ENCODE results near the gene PODXL. TPM values are rescaled to one million over a fixed set of nuclear protein-coding genes. Genes with fewer than 3 reads are reported as not detected.

PODXL gene
- total RNA-seq, 1 donor from 2014 or later: 59.0 TPM

DNA sequence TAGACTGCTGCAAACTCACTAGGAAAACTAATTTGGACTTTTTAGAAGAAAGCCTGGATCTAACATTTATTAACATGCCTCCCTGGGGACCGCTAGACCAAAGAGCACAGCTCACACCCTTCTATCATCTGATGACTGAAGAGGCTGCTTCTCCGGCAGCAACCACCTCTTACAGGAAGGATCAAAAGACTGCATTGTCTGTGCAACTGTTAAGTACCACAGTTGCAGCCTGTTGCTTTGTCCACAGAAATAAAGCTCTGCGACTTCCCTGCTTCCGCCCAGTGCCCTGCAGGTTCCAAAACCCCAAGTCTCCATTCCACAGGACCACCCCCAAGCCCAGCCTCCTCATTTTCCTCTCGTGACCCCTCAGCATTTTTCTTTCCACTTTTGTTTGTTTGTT is 14.0 kb upstream of the PODXL start:
- intact Hi-C loops (cut with DNase I): no loop called here
- DNase-seq (ENCODE audit: missing footprints) (no peak), ATAC-seq (no peak)

DNA sequence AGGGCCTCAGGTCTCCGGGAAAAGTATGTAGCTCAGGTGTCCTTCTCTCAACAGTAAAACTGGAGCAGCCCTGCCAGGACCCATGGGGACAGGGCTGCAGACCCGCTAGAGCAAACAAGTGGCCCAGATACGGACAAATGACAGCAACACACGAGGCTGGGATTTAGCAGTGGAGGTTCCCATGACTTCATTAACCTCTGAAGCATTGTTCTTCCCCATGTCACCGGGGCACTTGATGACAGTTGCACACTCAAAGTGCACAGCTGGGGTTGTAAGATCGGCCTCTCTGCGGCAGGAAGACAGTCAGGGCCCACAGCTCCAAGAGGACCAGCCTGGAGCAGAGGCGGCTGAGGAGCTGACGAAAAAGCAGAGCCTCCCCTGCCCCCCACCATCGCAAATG is 12.5 kb upstream of the PODXL start:
- DNase-seq (ENCODE audit: missing footprints) (peak; percentile 7), ATAC-seq (no peak)
- intact Hi-C loops (cut with DNase I): no loop called here

DNA sequence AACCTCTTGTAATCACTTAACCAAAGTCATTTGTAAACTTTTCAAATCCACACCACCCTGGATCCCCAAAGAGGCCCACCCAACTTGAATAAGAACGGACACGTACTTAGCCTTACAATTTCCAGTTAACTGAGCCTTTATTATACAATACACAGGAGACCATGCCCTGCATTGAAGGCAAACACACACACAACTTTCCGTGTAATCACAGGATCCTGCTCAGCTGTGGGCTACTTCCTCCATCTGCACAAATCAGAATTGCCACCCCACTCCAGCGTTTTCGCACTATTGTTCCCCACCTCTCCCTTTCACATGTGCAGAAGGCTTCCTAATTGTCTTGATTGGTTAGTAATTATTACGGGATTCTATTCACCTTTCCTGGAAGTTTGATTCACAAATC is 12.1 kb upstream of the PODXL start:
- intact Hi-C loops (cut with DNase I): no loop called here
- ATAC-seq (no peak), DNase-seq (ENCODE audit: missing footprints) (no peak)

DNA sequence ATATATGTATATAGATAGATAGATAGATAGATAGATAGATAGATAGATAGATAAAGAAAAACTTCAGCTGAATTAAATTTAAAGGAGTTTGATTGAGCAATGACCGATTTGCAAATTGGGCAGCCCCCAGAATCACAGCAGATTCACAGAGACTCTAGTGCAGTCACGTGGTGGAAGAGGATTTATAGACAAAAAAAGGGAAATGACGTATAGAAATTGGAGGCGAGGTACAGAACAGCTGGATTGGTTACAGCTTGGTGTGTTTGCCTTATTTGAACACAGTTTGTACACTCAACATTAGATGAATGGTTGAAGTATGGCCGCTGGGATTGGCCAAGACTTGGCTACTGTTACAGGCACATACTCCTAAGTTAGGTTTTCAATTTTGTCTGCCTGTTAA is 8.2 kb upstream of the PODXL start:
- intact Hi-C loops (cut with DNase I): no loop called here
- no peak for ATAC-seq
- DNase-seq (ENCODE audit: missing footprints): no peak

DNA sequence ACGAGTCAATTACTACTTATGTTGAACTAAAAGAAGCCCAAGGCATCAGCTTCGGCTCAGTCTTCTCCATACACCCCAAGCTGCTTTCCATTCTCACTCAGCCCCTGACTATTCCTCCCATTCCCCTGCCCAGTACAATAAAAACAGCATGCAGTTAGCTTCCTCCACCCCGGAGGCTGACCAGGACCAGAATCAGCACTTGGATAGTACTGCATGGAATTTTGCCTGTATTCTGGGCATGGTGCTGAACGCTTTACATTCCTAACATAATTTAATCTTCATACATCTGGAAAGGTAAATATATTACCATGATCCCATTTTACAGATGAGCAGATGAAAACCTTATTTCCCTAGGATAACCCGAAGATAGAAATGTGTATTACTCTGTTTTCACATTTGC is 7.5 kb upstream of the PODXL start:
- ATAC-seq (no peak), DNase-seq (ENCODE audit: missing footprints) (no peak)
- intact Hi-C loops (cut with DNase I): no loop called here

DNA sequence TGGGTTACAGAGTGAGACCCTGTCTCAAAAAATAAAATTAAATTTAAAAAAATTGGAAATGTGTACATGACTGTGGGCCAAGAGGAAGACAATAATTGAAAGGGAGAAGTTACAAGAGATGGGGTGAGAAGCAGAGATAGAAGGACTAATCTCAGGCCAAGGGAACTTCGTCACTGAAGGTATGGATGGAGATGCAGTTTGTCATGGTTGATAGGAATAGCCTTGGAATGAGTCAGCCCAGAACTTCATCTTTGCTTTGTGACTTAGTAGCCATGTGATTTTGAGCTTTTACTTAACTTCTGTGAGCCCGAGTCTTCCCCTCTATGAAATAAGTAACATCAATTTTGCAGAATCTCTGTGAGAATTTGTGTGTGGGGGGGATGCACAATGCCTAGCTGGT is 6.5 kb upstream of the PODXL start:
- DNase-seq (ENCODE audit: missing footprints): no peak
- intact Hi-C loops (cut with DNase I): no loop called here
- ATAC-seq: no peak

DNA sequence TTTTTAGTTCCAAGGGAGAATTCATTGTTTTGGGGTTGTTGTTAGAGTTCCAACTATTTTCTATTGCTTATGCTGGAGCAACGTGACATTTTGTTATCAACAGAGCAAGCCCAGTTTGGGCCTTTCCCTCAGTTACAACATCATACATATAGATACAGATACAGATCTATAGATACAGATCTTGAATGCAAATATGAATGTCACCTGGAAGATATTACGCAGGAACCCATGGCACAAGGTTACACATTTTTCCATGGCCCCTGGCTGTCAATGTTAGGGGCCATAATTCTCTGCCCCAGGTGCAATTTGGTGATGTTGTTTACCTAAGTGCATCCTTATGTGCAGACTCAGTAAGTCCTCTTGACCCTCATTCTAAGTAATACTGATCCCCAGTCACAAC is 3.6 kb upstream of the PODXL start:
- intact Hi-C loops (cut with DNase I): no loop called here
- ATAC-seq: no peak
- no peak for DNase-seq (ENCODE audit: missing footprints)

DNA sequence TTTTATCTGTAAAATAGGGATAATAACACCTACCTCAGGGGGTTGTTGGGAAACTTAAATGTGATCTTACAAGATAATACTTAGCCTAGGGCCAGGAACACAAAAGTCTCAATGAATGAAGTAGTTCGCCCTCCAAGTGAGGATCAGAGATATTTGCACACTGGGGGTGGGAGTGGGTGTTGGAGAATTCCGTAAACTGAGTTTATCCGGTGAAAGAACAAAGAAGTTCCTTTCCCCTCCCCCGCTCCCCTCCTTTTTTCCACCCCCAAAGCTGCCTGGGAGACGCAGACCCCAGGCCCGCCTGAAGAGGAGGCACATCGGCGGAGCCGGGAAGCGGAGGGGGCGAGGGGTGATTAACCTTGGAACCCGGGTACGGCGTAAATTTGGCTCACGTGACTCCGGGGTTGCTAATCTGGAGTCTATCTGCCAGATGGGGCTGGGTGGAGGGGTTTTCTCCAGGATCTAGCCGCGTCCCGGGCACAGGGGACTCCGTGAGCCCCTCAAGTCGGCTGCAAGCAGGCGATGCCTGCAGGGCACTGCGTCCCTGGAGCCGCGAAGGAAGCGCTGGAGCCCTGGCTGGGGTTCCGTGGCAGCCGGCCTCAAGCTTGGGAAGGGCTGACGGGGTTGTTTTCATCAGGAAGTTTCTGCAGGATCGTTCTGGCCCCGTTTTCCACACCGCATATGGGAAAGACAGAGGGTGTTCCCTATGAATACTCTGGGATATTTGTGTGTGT is 1.4 kb upstream of the PODXL start:
- intact Hi-C loops (cut with DNase I): loop anchor here (1.0 to 5.0 kb wide), 4 partner anchors 23 to 96 kb away; no protein-coding TSS in a partner anchor
- no peak for ATAC-seq
- peak; percentile 62 for DNase-seq (ENCODE audit: missing footprints)

DNA sequence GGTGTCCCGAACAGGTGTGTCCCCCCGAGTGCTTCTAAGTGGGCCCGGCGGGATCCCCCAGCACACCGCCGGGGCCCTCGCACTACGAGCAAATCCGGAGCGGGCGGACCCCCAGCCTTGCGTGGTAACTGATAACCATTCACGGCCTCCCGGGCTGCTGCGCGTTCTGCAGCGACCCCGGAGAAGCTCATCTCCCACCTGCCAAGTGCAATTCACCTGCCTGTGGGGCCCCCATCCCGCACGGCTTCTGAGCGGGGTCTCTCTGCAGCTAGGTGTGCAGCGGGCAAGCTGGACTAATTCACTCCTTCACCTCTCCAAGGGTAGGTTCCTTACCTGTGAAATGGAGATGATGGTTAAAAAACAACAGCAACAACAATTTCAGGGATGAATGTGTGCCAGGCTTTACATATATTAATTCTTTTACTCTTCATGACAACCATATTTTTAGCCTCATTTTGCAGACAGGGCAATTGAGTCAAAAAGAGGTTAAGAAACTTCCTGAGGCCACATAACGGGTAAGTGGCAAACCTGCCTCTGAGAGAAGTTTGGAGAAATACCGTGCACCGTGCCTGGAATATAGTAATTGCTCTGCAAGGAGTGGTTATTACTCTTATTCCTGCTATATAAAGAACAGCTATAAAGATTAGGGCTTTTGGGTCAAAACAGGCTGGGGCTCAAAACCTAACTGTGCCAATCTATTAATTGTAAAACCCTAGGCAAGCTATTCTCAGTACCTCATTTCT is 652 bp upstream of the PODXL start:
- no peak for ATAC-seq
- intact Hi-C loops (cut with DNase I): loop anchor here (1.0 to 5.0 kb wide), 4 partner anchors 24 to 97 kb away; no protein-coding TSS in a partner anchor
- no peak for DNase-seq (ENCODE audit: missing footprints)

DNA sequence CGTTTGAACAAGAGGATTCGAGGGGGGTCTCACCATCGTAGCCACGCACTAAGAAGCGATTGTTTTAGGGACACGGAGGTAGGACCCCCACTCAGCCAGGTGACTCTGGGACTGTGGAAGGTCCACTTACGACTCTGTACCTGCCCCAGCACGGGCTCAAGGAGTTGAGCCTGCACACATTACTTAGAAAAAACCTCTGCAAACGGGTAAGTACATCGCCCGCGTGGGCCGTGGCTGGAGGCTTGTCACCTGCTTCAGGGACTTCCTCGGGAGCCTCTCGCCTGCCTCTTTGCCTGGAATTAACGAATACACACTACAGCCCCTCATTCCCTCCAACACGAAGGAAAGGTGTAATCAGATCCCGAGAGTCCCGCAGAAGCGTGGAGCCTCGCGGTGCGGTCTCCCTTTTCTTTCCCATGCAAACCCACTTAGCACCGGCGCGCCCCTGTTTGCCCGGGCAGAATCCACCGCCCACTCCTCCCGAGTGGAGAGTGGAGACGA is 826 bp downstream of the PODXL start:
- intact Hi-C loops (cut with DNase I): loop anchor here (2.0 to 5.0 kb wide), 2 partner anchors 43 to 72 kb away; no protein-coding TSS in a partner anchor
- DNase-seq (ENCODE audit: missing footprints) (peak; percentile 28), ATAC-seq (no peak)

DNA sequence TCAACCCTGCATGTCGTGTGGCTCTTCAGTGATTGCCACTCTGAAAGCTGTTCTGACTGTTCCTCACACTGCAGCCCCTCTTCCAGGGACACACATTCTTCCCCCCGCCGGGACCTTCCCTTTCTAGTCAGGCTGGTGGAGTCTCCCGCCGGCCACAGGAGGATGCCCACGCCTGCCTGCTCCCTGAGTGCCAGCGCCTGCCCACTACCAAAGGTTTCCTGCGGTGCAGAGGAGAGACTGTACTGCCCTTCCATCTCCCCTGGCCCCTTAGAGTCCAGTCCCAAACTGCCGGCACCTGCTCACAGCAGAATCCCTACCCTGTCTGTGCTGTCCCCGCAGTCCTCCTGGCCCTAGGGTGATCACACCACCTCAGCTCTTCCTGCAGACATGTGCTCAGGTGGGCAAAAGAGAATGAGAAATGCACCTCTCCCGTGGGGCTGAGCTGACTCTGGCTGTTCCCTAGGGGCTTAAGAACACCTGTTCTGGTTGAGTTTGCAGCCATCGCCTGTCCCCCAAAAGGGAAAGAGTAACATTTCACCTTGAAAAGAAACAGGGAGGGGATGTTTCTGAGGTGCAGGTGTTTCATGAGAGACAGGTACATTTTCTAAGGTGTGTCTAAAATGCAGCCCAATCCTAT is 1.4 kb downstream of the PODXL start:
- ATAC-seq: no peak
- intact Hi-C loops (cut with DNase I): loop anchor here (5.0 kb wide), 1 partner anchor 72 kb away; no protein-coding TSS in a partner anchor

DNA sequence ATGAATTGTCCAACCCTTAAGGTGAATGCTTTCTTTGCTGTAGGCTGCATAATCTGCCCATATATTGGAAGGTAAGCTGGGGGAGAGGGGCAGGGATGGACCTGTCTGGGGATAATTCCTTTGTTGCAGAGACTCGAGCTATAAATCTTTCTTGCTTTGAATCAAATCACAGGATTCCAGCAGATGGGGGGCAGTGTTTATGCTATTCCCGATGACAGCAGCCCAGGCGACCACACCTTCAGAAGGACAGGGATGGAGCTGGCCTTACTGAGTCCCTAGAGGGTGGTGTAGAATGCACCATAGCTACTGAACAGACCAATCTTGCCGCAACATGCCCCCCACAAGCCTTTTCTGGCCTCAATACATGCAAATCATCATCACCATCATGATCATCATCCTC is 2.5 kb downstream of the PODXL start:
- intact Hi-C loops (cut with DNase I): no loop called here
- ATAC-seq (no peak), DNase-seq (ENCODE audit: missing footprints) (peak; percentile 21)

More for the DNA sequence above, 1.4 kb downstream of the PODXL start:
- peak; percentile 42 for DNase-seq (ENCODE audit: missing footprints)

DNA sequence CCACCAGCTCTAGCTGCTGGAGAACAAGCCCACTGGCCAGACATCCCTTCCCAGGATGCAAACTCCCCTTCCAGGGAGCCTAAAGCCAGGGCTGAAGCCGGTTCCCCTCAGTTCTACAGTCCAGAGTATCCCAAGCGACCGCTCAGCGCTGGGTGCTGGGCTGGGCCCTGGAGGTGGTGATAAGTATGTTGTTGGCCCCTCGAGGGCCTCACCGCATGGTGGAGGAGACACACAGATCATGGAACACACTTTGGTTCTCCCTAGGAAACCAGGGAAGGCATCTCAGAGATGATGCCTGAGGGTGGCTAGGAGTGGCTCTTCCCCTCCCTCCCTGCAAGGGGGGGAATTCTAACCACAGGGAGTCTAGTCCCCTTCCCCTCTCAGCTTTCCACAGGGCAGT is 4.4 kb downstream of the PODXL start:
- ATAC-seq (no peak), DNase-seq (ENCODE audit: missing footprints) (no peak)
- intact Hi-C loops (cut with DNase I): no loop called here

DNA sequence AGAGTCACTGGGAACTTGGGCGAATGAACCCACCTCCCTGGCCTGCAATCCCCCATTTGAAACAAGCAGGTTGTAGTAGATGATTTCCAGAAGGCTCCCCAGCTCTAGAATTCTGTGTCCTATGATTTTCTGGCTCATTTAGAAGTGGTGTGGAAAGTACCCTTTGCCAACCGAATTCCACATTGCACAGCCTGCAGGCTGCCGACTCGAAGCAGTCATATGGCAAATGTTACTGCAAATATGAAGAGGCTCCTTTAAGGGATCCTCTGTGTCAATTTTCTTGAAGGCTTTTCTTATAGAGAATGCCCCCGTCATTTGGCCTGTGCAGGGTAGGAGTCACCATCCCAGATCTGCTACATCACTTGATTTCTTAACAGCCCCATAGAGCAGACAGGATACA is 5.6 kb downstream of the PODXL start:
- ATAC-seq: no peak
- intact Hi-C loops (cut with DNase I): no loop called here
- peak; percentile 9 for DNase-seq (ENCODE audit: missing footprints)

DNA sequence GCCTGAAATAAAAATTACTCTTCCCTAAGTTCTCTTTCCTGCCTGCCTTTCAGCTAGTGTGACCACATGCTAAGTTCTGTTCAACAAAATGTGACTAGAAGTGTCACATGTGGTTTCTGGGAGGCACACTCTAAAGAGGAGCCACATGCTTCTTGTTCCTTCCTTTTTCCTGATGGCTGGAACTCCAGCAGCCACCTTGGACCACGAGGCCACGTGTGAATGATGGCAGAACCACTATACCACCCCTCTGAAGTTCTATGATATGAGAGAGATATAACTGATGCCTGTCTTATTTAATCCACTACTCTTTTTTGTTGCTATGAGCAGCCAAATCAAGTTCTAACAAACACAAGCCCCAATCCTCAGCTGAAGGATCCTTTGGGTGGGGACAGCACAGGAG is 8.1 kb downstream of the PODXL start:
- intact Hi-C loops (cut with DNase I): no loop called here
- ATAC-seq: no peak
- no peak for DNase-seq (ENCODE audit: missing footprints)

DNA sequence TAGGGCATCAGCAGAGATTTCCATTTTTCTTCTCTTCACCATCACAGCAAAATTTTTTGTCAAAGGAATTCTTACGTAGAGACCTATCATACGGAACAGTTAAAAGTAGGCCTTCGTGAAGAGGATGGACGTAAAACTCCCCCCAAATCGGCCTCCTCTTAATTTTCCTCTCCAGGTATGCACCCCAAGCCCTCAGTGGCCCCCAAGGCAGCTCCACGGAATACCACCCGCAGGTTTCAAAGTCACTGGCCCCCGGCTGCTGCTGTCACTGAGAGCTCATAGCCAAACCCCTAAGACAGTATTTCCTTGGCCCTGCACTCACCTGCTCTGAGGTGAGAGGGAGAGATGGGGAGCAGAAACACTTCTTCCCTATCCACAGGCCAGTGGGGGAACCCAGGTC is 8.8 kb downstream of the PODXL start:
- intact Hi-C loops (cut with DNase I): loop anchor here (2.0 kb wide), 1 partner anchor 107 kb away; no protein-coding TSS in a partner anchor
- DNase-seq (ENCODE audit: missing footprints): peak; percentile 25

DNA sequence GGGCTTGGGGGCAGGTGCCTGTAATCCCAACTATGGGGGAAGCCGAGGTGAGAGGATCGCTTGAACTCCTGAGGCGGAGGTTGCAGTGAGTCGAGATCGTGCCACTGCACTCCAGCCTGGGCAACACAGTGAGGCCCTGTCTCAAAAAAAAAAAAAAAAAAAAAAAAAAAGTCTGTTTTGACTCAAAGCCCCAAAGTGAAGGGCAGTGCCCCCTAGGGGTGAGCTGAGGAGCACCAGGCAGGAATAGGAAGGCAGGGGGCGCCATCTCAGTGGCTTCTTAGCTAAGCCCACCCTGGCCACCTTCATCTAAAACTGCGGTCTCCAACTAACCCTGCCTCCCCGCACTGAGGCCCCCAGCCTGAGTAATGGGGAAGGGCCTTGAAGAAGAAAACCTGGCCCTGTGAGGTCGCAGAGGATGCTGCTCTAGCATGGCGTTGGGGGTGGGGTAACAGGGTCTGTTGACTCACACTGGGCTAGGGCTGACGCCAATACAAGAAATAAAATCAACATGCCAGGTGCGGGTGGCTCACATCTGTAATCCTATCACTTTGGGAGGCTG is 9.8 kb downstream of the PODXL start:
- intact Hi-C loops (cut with DNase I): loop anchor here (2.0 kb wide), 1 partner anchor 108 kb away; no protein-coding TSS in a partner anchor
- ATAC-seq (no peak), DNase-seq (ENCODE audit: missing footprints) (peak; percentile 37)

More for the DNA sequence above, 8.8 kb downstream of the PODXL start:
- ATAC-seq: no peak

DNA sequence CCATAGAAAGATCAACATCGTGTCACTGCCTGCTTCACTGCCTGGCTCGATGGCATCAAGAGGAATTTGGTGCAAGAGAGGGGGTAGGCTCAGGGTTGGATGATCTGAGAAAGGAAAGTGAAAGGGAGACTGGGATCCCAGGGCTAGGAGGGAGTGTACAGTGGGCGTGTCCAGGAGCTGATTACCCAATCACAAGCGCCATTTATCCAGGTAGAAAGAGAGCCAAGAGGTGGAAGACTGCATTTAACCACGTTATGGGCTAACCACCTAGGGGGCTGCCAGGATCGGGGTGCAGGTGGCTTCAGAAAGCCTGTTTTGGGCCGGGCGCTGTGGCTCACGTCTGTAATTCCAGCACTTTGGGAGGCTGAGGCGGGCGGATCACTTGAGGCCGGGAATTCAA is 10.3 kb downstream of the PODXL start:
- ATAC-seq (no peak), DNase-seq (ENCODE audit: missing footprints) (peak; percentile 32)
- intact Hi-C loops (cut with DNase I): loop anchor here (2.0 kb wide), 1 partner anchor 109 kb away; no protein-coding TSS in a partner anchor
